GM23338 (cell line): ENCODE results near the gene VEGFB. TPM values are rescaled to one million over a fixed set of nuclear protein-coding genes. Genes with fewer than 3 reads are reported as not detected.

Experiments
- CREB1 ChIP-seq: fragments of 250-450 bp; sonication (Bioruptor Pico); IDR thresholded peaks from 2 replicates; pipeline ENCODE4 v1.5.0; 2020; ENCODE audit warnings: low read depth, mild to moderate bottlenecking, moderate library complexity
- ETS1 ChIP-seq: IDR thresholded peaks from 2 replicates; pipeline ENCODE4 v1.6.1; 2016; ENCODE audit warnings: antibody characterized with exemption
- EZH2phosphoT487 ChIP-seq: fragments of 200-600 bp; sonication (generic); IDR thresholded peaks from one replicate; pipeline ENCODE4 v1.8.1; 2018; ENCODE audit warnings: antibody characterized with exemption; ENCODE audit not compliant: unreplicated experiment
- JUNB ChIP-seq: IDR thresholded peaks from one replicate; pipeline ENCODE4 v1.6.1; 2016; ENCODE audit warnings: antibody characterized with exemption; ENCODE audit not compliant: unreplicated experiment
- POLR2AphosphoS5 ChIP-seq: IDR thresholded peaks from 2 replicates; pipeline ENCODE4 v1.6.1; 2016; ENCODE audit warnings: antibody characterized with exemption, low read depth
- REST ChIP-seq: IDR thresholded peaks from one replicate; pipeline ENCODE4 v1.6.1; 2018; ENCODE audit warnings: antibody characterized with exemption; ENCODE audit not compliant: unreplicated experiment
- STAT1 ChIP-seq: IDR thresholded peaks from one replicate; pipeline ENCODE4 v1.6.1; 2016; ENCODE audit warnings: antibody characterized with exemption; ENCODE audit not compliant: unreplicated experiment
- ZNF114 ChIP-seq: fragments of 250-450 bp; sonication (Bioruptor Pico); IDR thresholded peaks from 2 replicates; pipeline ENCODE4 v1.5.0; 2020; ENCODE audit warnings: mild to moderate bottlenecking, moderate library complexity
- ZNF331 ChIP-seq: fragments of 250-450 bp; sonication (Bioruptor Pico); IDR thresholded peaks from 2 replicates; pipeline ENCODE4 v1.5.0; 2020; ENCODE audit warnings: low read depth, mild to moderate bottlenecking, moderate library complexity
- ZNF462 ChIP-seq: fragments of 250-450 bp; sonication (Bioruptor Pico); IDR thresholded peaks from 2 replicates; pipeline ENCODE4 v1.5.0; 2020; ENCODE audit warnings: mild to moderate bottlenecking, moderate library complexity
- polyA plus RNA-seq: library from polyadenylated mRNA; unstranded; fragments of >200 nt; fragmentation: Nextera tagmentation; extraction: Ambion mirVana; gene quantifications from 2 replicates; pipeline ENCODE4 v1.2.1, GENCODE V29; 2016
- total RNA-seq: library from RNA; depleted of rRNA; stranded (reverse); fragments of >200 nt; shearing (Covaris generic); gene quantifications from 2 replicates; pipeline ENCODE4 v1.2.3, GENCODE V29; 2014

Gene VEGFB
- total and polyA plus RNA-seq, 2 experiments from 2014 or later = 20.8 to 25.8 TPM

GRCh38 chr11:64232182-64232966, 2.0 kb upstream of the VEGFB start (continued):
- TF ChIP-seq ZNF462 (CRISPR knock-in tag) (no peak), REST (no peak), ETS1 (no peak), EZH2phosphoT487 (no peak), CREB1 (no peak), JUNB (no peak), POLR2AphosphoS5 (no peak), STAT1 (no peak), ZNF331 (CRISPR knock-in tag) (no peak), ZNF114 (CRISPR knock-in tag) (no peak)
